Neutrophil (primary cell): ENCODE data around the gene PIGB.

Experiments
- H3K27ac ChIP-seq: fragments of 200-600 bp; sonication (generic); 2 replicates; pipeline ENCODE4 v1.5.1; 2016; ENCODE audit warnings: mild to moderate bottlenecking, moderate library complexity
- H3K27me3 ChIP-seq: fragments of 200-600 bp; sonication (generic); 2 replicates; pipeline ENCODE4 v1.6.0; 2016; ENCODE audit warnings: mild to moderate bottlenecking
- H3K36me3 ChIP-seq: fragments of 200-600 bp; sonication (generic); 2 replicates; pipeline ENCODE4 v1.5.1; 2017
- H3K4me1 ChIP-seq, 2 experiments: fragments of 200-600 bp in 1 of 2; sonication (generic) in 1 of 2; 1 replicate in 1 of 2; 2 replicates in 1 of 2; pipeline versions ENCODE4 v1.5.1 to v1.6.1; 2013 to 2016; ENCODE audit warnings: low read depth in 1 of 2, low read length in 1 of 2, mild to moderate bottlenecking in 1 of 2, moderate library complexity in 1 of 2; ENCODE audit not compliant: control insufficient read depth in 1 of 2, insufficient read depth in 1 of 2
- H3K4me3 ChIP-seq, 2 experiments: fragments of 200-600 bp in 1 of 2; sonication (generic) in 1 of 2; 1 replicate in 1 of 2; 2 replicates in 1 of 2; pipeline ENCODE4 v1.5.1; 2013 to 2016; ENCODE audit warnings: low read depth in 1 of 2, low read length in 1 of 2, mild to moderate bottlenecking in 1 of 2, moderate library complexity in 1 of 2
- H3K9me3 ChIP-seq: fragments of 200-600 bp; sonication (generic); 2 replicates; pipeline ENCODE4 v1.5.1; 2016
- TF ChIP-seq, protein P1 (sequence below): fragments of 200-600 bp; sonication (generic); IDR thresholded peaks from 2 replicates; pipeline ENCODE4 v1.5.1; 2016; ENCODE audit warnings: antibody characterized with exemption

The PIGB gene

GRCh38 chr15:55401786-55402246 is 82.8 kb downstream of the PIGB start:
- TF ChIP-seq, protein P1, sequence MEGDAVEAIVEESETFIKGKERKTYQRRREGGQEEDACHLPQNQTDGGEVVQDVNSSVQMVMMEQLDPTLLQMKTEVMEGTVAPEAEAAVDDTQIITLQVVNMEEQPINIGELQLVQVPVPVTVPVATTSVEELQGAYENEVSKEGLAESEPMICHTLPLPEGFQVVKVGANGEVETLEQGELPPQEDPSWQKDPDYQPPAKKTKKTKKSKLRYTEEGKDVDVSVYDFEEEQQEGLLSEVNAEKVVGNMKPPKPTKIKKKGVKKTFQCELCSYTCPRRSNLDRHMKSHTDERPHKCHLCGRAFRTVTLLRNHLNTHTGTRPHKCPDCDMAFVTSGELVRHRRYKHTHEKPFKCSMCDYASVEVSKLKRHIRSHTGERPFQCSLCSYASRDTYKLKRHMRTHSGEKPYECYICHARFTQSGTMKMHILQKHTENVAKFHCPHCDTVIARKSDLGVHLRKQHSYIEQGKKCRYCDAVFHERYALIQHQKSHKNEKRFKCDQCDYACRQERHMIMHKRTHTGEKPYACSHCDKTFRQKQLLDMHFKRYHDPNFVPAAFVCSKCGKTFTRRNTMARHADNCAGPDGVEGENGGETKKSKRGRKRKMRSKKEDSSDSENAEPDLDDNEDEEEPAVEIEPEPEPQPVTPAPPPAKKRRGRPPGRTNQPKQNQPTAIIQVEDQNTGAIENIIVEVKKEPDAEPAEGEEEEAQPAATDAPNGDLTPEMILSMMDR = no peak
- Histone ChIP-seq H3K9me3 (no peaks in the 10 kb centered on the region), H3K4me1 (peaks cover 95 to 100% of the 10 kb centered on the region in 2 experiments), H3K27me3 (no peaks in the 10 kb centered on the region), H3K4me3 (peak overlapping the region; percentile 78 to 92), H3K27ac (peak overlapping the region; percentile 93), H3K36me3 (no peaks in the 10 kb centered on the region)

DNA sequence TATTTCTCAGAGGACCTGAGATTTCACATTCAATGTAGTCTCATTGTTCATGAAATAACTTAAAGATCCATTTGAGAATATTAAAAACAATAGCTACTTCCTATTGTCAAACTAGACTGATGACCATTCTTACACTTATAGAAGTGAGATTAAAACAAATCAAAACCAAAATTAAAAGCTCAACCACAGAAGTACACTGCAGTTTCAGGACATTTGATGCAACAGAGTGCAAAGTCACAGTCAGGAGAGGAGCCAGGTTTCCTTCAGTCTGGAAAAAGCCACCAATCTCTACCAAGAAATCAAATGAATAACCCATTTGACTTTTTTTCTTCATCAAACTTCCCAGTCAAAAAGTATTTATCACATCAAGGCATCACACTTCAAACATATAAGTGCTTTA is 83.7 kb downstream of the PIGB start:
- Histone ChIP-seq H3K4me1 (peaks cover 87 to 97% of the 10 kb centered on the region in 2 experiments), H3K27ac (peak overlapping the region; percentile 93), H3K27me3 (no peaks in the 10 kb centered on the region), H3K36me3 (no peaks in the 10 kb centered on the region), H3K4me3 (peak overlapping the region; percentile 78 to 92), H3K9me3 (no peaks in the 10 kb centered on the region)
- TF ChIP-seq, protein P1 = no peak

DNA sequence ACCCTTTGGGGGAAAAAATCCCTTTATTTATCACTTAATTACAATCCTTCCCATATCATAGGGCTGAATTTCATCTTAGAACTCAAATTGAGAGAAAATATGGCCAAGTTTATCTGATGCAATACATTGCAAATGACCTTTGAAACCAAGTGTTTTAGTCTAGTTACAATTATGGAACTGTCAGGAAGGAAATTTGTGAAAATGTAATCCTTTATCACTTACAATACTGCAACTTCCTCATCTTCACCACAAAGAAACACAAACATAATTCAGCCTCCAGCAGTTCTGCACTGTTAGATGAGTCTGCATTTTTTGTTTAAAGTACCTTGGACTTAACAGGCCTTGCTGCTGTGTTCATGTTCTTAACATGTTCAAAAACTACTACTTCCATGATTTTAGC is 84.5 kb downstream of the PIGB start:
- Histone ChIP-seq H3K9me3 (no peaks in the 10 kb centered on the region), H3K27me3 (no peaks in the 10 kb centered on the region), H3K27ac (peak overlapping the region; percentile 93), H3K36me3 (no peaks in the 10 kb centered on the region), H3K4me1 (peaks cover 84 to 92% of the 10 kb centered on the region in 2 experiments), H3K4me3 (peak overlapping the region; percentile 78 to 92)
- TF ChIP-seq, protein P1 = peak; percentile 24
